Coronary artery (tissue), 2 donors: ENCODE results near the gene P2RY10.

Experiments used
- DNase-seq: peaks from one replicate; pipeline ENCODE4 v3.0.0-alpha.2; 2017; ENCODE audit warnings: low spot score
- H3K27ac ChIP-seq, 2 donors: fragments of 200-600 bp; sonication (generic); one replicate each; pipeline ENCODE4 v1.5.1; 2016 to 2019
- H3K4me3 ChIP-seq: fragments of 200-600 bp; sonication (generic); 2 replicates; pipeline ENCODE4 v1.5.1; 2016; ENCODE audit warnings: mild to moderate bottlenecking, moderate library complexity
- TF ChIP-seq, protein P1 (sequence below): fragments of 200-600 bp; sonication (generic); IDR thresholded peaks from one replicate; pipeline ENCODE4 v1.5.1; 2019; ENCODE audit warnings: antibody characterized with exemption

Gene P2RY10

GRCh38 chrX:78946178-78946931, 1.2 kb downstream of the P2RY10 start:
- Histone ChIP-seq H3K27ac (no peak overlapping the region), H3K4me3 (no peak overlapping the region)
- no peak for DNase-seq
- TF ChIP-seq, protein P1, sequence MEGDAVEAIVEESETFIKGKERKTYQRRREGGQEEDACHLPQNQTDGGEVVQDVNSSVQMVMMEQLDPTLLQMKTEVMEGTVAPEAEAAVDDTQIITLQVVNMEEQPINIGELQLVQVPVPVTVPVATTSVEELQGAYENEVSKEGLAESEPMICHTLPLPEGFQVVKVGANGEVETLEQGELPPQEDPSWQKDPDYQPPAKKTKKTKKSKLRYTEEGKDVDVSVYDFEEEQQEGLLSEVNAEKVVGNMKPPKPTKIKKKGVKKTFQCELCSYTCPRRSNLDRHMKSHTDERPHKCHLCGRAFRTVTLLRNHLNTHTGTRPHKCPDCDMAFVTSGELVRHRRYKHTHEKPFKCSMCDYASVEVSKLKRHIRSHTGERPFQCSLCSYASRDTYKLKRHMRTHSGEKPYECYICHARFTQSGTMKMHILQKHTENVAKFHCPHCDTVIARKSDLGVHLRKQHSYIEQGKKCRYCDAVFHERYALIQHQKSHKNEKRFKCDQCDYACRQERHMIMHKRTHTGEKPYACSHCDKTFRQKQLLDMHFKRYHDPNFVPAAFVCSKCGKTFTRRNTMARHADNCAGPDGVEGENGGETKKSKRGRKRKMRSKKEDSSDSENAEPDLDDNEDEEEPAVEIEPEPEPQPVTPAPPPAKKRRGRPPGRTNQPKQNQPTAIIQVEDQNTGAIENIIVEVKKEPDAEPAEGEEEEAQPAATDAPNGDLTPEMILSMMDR: no peak

GRCh38 chrX:78950009-78950835, 5.0 kb downstream of the P2RY10 start:
- TF ChIP-seq, protein P1: no peak
- H3K27ac ChIP-seq: no peak overlapping the region
- DNase-seq: no peak

DNA sequence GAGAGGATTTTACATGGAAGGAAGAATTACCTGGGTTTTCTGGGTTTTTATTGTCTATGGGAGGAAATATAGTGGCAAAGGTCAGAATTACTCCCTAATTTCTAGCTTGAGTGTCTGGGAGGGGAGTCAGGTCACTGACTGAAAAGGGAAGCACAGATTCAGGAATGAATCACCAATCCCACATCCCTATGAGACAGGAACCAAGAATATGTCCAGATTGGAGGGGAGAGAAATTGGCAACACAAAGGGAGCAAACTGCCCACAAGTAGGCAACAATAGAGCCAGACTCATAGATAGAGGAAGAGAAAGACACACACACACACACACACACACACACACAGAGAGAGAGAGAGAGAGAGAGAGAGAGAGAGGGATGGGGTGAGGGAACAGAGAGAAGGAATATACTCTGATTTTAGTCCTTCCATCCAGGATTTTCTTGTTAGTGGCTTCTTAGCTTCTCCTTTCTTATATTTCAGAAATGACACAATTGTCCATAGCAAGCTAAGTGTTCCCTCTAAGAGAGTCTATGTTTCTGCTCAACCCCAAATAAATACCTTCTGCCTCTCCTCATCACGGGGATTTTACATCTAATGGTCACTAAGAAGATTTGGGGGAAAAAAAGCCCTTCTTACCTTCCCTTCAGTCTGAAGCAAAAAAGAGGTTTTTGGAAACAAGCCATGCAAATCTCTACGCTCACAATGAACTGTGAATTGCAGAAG, 12.0 kb downstream of the P2RY10 start:
- H3K27ac ChIP-seq: no peak overlapping the region
- H3K4me3 ChIP-seq: no peak overlapping the region
- TF ChIP-seq, protein P1: no peak
- no peak for DNase-seq

More at GRCh38 chrX:78950009-78950835, 5.0 kb downstream of the P2RY10 start:
- H3K4me3 ChIP-seq: no peak overlapping the region

GRCh38 chrX:78957768-78958130, 12.6 kb downstream of the P2RY10 start:
- no peak for DNase-seq
- no peak overlapping the region for H3K27ac ChIP-seq
- no peak overlapping the region for H3K4me3 ChIP-seq
- TF ChIP-seq, protein P1: no peak

GRCh38 chrX:78958419-78959116, 13.4 kb downstream of the P2RY10 start:
- no peak for DNase-seq
- TF ChIP-seq, protein P1: no peak
- H3K27ac ChIP-seq: no peak overlapping the region
- H3K4me3 ChIP-seq: no peak overlapping the region

- H3K27ac ChIP-seq: no peak overlapping the region
- TF ChIP-seq, protein P1: no peak
- no peak overlapping the region for H3K4me3 ChIP-seq
- DNase-seq: no peak
Observed at GRCh38 chrX:78960888-78961287, 15.7 kb downstream of the P2RY10 start.
